HG02938 (cell line): ENCODE data around the gene MYEOV.

Experiments used
- ATAC-seq: cut with Tn5 transposase; IDR thresholded peaks from one replicate; pipeline ENCODE4 v1.9.1; 2021; ENCODE audit warnings: mild to moderate bottlenecking, moderate library complexity; ENCODE audit not compliant: unreplicated experiment

The MYEOV gene

GRCh38 chr11:69293819-69294505 is at the start of gene MYEOV:
MYEOV (plus strand) TSS chr11:69294155; CDS start chr11:69295355, 1,200 bp downstream.
- no peak for ATAC-seq

- no peak for ATAC-seq
Observed at GRCh38 chr11:69244266-69244665, 49.7 kb upstream of the MYEOV start.

GRCh38 chr11:69245041-69245440 is 48.9 kb upstream of the MYEOV start:
- no peak for ATAC-seq

- no peak for ATAC-seq
Observed at GRCh38 chr11:69245491-69246345, 48.2 kb upstream of the MYEOV start.

DNA sequence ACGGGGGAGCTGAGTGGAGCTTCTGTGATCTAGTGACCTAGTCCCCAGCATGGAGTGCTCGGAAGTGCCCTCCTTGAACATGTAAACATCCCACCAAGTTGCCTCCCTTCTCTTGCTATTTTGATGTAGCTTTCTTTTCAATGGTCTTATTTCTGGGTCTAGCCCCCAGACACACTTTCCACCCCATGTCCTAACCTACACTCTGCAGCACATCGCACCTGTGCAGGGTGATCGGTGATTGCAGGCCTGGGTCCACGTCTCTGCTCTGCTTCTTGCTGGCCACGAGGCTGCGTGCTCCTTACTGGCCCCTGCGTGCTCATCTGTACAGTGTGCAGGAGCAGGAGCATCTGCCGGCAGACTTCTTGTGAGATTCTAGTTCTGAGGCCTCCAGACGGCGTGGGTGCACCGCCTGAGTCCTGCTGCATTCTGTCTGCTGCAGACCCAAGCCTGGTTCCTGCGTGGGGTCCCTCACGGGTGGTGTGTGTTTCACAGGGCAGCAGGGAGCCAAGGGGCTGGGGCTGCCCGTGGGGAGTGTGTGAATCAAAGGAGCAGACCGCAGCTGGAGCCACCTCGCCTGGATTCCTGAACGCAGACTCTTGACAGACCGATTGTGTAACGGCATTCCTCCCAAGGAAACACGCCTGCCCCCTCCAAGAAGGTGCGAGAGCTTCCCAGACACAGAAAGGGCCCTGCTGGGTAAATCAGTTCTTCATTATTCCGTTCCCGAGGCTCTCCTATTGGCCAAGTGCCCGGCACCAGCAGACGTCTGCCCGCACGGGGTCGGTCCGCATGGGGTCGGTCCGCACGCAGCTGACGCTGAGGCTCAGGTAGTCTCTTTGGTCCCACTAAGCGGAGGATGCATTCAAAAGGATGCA is 44.4 kb upstream of the MYEOV start:
- ATAC-seq, result no peak

GRCh38 chr11:69250186-69251056 is 43.5 kb upstream of the MYEOV start:
- ATAC-seq, result no peak

DNA sequence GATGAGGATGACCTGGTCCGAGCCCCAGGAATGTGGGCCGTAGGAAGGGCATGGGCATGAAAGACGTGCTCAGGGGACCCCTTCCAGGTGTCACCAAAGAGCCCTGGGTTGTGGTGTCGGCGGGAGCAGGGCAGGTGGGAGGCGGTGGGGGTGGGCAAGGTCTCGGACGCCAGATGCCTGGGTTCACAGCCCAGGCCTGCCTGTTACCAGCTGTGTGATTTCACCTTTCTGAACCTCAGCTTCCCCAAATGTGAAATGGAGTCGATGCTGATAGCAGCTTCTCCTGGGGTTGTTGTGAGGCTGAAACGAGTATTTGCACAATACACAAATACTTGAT is 42.9 kb upstream of the MYEOV start:
- no peak for ATAC-seq

DNA sequence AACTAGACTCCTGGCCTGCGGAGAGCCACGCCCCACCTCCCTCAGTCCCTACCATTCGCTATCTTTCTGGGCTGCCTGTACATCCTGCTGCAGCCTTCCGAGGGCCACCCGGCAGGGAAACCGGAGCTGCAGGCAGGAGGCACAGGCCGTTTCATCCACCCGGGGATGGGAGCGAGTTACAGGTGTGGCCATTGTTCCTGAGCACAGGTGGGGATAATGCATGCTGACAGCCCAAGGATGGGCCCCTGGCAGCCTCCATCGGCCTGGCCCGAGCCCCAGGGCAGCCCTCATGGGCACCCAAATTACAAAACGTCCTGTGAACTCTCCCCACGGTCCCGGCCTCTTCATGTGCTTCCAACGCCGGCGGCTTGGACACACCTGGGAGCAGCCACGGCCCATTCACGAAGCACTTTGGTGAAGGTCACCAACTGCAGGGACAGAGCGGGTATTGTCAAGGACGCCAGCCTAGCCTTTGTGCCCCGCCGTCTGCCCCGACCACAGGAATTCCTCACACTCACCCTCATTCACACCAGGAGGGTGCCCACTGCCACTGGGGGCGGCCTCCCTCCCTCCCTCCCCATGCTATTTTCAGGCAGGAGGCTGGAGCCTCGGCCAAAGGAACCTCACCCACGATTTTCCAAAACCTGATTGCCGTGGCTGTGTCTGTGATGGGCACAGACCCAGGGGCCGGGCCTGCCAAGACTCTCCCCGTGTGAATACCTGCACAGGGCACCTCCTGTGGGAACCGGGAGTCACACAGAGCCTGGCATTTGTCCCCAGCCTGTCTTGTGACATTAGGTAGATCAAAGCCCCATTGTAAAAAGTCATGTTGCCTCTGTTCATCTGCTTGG is 42.1 kb upstream of the MYEOV start:
- ATAC-seq, result no peak

GRCh38 chr11:69252490-69252837 is 41.5 kb upstream of the MYEOV start:
- no peak for ATAC-seq

- no peak for ATAC-seq
Observed at GRCh38 chr11:69253028-69253427, 40.9 kb upstream of the MYEOV start.

DNA sequence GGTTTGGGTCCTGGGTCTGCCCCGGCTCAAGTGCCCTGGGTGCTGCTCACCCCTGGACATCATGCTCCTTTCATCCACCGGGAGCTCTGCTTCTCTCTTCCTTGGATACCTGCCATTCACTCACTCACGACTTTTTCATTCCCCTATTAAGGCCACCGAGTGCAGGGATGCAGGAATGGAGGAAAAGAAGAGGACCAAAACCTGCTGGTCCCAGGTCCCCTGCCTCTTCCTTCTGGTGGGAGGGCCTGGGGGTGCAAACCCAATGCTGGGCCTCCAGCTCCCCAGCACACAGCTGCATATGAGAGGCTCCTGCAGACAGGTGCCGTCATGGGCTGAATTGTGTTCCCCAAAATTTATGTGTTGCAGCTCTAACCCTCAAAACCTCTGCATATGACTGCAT is 36.8 kb upstream of the MYEOV start:
- no peak for ATAC-seq

DNA sequence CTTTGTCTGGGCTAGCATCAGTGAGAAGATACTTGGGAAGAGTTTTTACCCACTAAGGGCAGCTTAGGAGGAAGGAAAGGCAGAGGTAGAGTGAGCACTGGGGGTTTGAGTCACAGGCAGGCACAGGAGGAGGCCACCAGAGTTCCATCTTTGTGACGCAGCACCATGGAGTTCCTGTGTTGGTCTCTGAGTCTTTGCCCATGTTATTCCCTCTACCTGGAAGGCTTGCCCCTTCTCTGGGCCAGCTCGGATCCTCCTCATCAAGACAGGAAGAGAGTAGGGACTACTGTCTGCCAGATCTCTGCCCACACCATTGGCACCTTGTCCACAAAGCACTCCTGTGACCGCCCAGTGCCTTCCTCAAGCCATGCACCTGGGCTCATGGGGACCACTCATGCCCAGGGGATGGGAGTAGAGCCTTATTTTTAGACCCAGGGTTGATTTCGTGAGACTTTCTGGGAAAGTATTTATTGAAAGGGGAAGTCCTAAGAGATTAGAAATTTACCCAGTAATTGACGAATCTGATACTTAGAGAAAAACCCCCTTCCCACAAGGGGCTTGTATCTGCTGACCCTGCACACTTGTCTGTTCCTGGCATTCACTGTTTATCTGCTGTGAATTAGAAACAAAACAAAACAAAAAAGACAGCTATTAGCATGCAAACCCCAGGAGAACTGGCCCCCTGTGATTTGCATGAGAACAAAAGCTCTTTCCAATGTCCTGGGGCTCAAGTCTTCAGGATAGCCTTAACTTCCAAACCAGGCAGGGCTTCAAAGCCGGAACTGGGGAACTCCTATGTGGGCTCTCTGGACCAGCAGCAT is 35.9 kb upstream of the MYEOV start:
- ATAC-seq, result no peak

DNA sequence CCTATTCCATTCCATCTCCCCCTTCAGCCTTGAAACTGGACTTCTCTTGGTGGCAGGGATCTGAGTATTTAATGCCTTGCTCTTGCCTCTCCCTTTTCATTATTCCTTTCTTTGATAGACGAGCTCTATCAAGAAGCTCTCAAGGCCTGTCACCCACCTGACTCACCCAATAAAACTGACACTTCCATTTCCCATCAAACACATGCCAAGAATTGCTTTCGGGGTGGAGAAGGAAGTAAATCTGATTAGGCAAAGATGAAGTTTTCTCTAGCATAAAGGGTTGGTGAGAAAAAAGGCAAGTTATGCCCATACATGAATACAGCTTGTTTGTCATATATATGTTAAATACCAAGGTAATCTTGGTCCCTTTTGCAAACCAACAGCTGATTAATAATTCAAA is 34.9 kb upstream of the MYEOV start:
- ATAC-seq, result no peak

DNA sequence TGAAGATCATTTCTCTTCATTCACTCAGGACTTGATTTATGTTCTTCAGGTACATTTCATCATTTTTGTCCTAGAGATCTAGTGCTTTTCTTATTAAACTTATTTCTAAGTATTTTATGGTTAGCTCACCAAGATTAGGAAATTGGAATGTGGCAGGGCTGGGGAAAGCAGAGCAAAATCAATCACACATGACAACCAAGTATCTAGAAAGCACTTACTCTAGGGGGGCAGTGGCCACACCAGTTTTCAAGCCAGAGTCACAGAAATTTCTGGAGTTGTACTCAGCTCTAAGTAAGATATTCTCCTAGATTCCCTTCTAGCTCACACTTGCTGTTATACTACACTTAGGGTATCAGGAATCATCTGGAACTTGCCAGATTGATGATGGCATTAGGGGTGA is 33.3 kb upstream of the MYEOV start:
- ATAC-seq, result no peak

DNA sequence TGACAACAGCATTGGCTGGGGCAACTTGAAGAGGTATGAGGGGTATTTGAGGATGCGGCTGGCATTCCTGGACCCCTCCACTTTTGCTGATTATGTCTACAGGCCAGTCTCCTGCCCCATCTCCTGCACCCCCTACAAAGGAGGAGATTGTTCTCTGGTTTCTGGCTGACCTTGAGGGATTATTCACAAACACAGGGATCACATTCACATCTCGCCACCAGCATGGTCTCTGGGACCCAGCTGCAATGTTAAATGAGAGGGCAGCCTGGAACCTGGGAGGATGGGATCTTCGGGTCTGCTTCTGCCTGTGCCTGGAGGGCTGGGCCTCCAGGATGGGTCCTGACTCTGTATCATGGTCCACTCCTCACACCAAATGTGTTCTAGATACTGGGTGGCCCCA is 32.8 kb upstream of the MYEOV start:
- no peak for ATAC-seq

- no peak for ATAC-seq
Observed at GRCh38 chr11:69262918-69263735, 30.8 kb upstream of the MYEOV start.

GRCh38 chr11:69263736-69264052 is 30.3 kb upstream of the MYEOV start:
- no peak for ATAC-seq

DNA sequence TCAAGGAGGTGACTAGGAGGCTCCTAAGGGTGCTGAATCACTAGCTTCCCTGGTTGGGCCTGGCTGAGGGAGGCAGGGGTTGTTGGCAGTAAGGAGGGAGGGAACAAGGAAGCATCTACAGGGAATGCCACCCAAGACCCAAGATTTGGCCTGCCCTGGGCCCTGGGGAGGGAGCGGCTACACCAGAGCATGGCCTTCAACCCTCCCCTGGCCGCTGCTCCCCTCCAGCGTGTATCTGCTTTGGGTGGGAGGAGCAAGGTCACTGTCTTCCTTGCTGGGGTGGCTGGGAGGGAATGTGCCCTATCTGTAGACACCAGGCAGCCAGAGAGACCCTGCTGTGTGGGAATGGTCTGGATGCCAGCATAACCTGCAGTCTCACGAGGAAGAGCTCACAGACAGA is 29.5 kb upstream of the MYEOV start:
- no peak for ATAC-seq
